HEK293 (cell line): Measurements from ENCODE around the gene PDCD4.

Source experiments
- CTCF ChIA-PET: fragments of 350-600 bp; formaldehyde crosslinking; extraction: SDS; loops from one replicate; lab custom pipeline; 2021; ENCODE audit warnings: antibody characterized with exemption; lab: Yijun Ruan, JAX
- POLR2A ChIA-PET: fragments of 300-600 bp; formaldehyde crosslinking; extraction: SDS; loops from one replicate; lab custom pipeline; 2020; ENCODE audit warnings: antibody characterized with exemption, inconsistent platforms; lab: Yijun Ruan, JAX
- H3K27ac ChIP-seq: fragments of 200-500 bp; sonication (Bioruptor generic); 2 replicates; pipeline ENCODE4 v1.5.1; 2014; ENCODE audit warnings: low read depth, low read length, control low read depth, inconsistent platforms; ENCODE audit errors: extremely low read depth
- H3K36me3 ChIP-seq, 2 experiments: fragments of 200-500 bp in 1 of 2; sonication (Bioruptor generic) in 1 of 2; 1 replicate in 1 of 2; 2 replicates in 1 of 2; pipeline ENCODE4 v1.5.1; 2014 to 2017; ENCODE audit warnings: inconsistent platforms in 2 of 2, low read length in 2 of 2; ENCODE audit not compliant: control insufficient read depth in 2 of 2, insufficient read depth in 1 of 2
- H3K4me1 ChIP-seq: fragments of 200-500 bp; sonication (Bioruptor generic); 2 replicates; pipeline ENCODE4 v1.5.1; 2014; ENCODE audit warnings: mild to moderate bottlenecking, low read length, inconsistent platforms; ENCODE audit not compliant: control insufficient read depth, insufficient read depth
- H3K4me3 ChIP-seq: 2 replicates; pipeline ENCODE4 v1.5.1; 2011; ENCODE audit warnings: low read depth, mild to moderate bottlenecking, control low read depth, low read length, moderate library complexity
- H3K9me3 ChIP-seq: fragments of 200-500 bp; sonication (Bioruptor generic); 2 replicates; pipeline ENCODE4 v1.5.1; 2014; ENCODE audit warnings: low read depth, low read length, inconsistent platforms; ENCODE audit not compliant: control insufficient read depth, insufficient read depth
- BCL11B ChIP-seq: fragments of 450-650 bp; formaldehyde crosslinking; IDR thresholded peaks from 2 replicates; pipeline ENCODE4 v1.5.1; 2016; ENCODE audit warnings: low read depth, missing biosample characterization, missing genetic modification characterization
- GLI2 ChIP-seq: fragments of 450-650 bp; formaldehyde crosslinking; IDR thresholded peaks from 2 replicates; pipeline ENCODE4; 2017; ENCODE audit warnings: missing biosample characterization, missing genetic modification characterization, low read depth, borderline replicate concordance
- HOXA7 ChIP-seq: sonication (generic); formaldehyde crosslinking; IDR thresholded peaks from 2 replicates; pipeline ENCODE4 v1.8.1; 2022; ENCODE audit warnings: missing genetic modification reagents, borderline replicate concordance
- IKZF3 ChIP-seq: fragments of 450-650 bp; IDR thresholded peaks from 2 replicates; pipeline ENCODE4 v1.5.0; 2018; ENCODE audit warnings: missing biosample characterization, mild to moderate bottlenecking, missing genetic modification characterization, moderate library complexity
- MEIS1 ChIP-seq: sonication (generic); formaldehyde crosslinking; IDR thresholded peaks from 2 replicates; pipeline ENCODE4 v1.8.1; 2022; ENCODE audit warnings: missing genetic modification reagents, mild to moderate bottlenecking, borderline replicate concordance
- TCF7L2 ChIP-seq: IDR thresholded peaks from 2 replicates; pipeline ENCODE4 v1.6.1; 2011; ENCODE audit warnings: low read depth, mild to moderate bottlenecking, inconsistent platforms, low read length, moderate library complexity, borderline replicate concordance
- ZBTB21 ChIP-seq: fragments of 450-650 bp; formaldehyde crosslinking; IDR thresholded peaks from 2 replicates; pipeline ENCODE4 v1.5.1; 2017; ENCODE audit warnings: missing biosample characterization, missing genetic modification characterization
- ZBTB48 ChIP-seq: fragments of 450-650 bp; formaldehyde crosslinking; IDR thresholded peaks from 2 replicates; pipeline ENCODE4 v1.5.1; 2016; ENCODE audit warnings: missing biosample characterization, missing genetic modification characterization
- ZFHX2 ChIP-seq: fragments of 450-650 bp; formaldehyde crosslinking; conservative IDR thresholded peaks from 2 replicates; pipeline ENCODE4 v1.5.1; 2016; ENCODE audit warnings: missing biosample characterization, missing genetic modification characterization
- ZNF132 ChIP-seq: fragments of 450-650 bp; formaldehyde crosslinking; IDR thresholded peaks from 2 replicates; pipeline ENCODE4 v1.5.1; 2017; ENCODE audit warnings: missing biosample characterization, missing genetic modification characterization, borderline replicate concordance
- ZNF140 ChIP-seq: fragments of 450-650 bp; formaldehyde crosslinking; IDR thresholded peaks from 2 replicates; pipeline ENCODE4 v1.5.1; 2016; ENCODE audit warnings: missing biosample characterization, missing genetic modification characterization
- ZNF155 ChIP-seq: fragments of 450-650 bp; formaldehyde crosslinking; IDR thresholded peaks from 2 replicates; pipeline ENCODE4 v1.5.1; 2016; ENCODE audit warnings: missing biosample characterization, missing genetic modification characterization
- ZNF184 ChIP-seq: fragments of 450-650 bp; IDR thresholded peaks from 2 replicates; pipeline ENCODE4 v1.5.1; 2018; ENCODE audit warnings: missing biosample characterization, mild to moderate bottlenecking, missing genetic modification characterization
- ZNF239 ChIP-seq: fragments of 450-650 bp; formaldehyde crosslinking; IDR thresholded peaks from 2 replicates; pipeline ENCODE4 v1.5.1; 2016; ENCODE audit warnings: missing biosample characterization, missing genetic modification characterization
- ZNF549 ChIP-seq: fragments of 450-650 bp; IDR thresholded peaks from 2 replicates; pipeline ENCODE4 v1.5.1; 2018; ENCODE audit warnings: missing biosample characterization, missing genetic modification characterization, mild to moderate bottlenecking, inconsistent platforms, moderate library complexity
- ZNF624 ChIP-seq: fragments of 450-650 bp; formaldehyde crosslinking; IDR thresholded peaks from 2 replicates; pipeline ENCODE4 v1.5.1; 2017; ENCODE audit warnings: missing biosample characterization, missing genetic modification characterization
- ZNF701 ChIP-seq: fragments of 450-650 bp; formaldehyde crosslinking; IDR thresholded peaks from 2 replicates; pipeline ENCODE4 v1.5.1; 2016; ENCODE audit warnings: missing biosample characterization, missing genetic modification characterization
- ZNF76 ChIP-seq: fragments of 450-650 bp; formaldehyde crosslinking; IDR thresholded peaks from 2 replicates; pipeline ENCODE4; 2016; ENCODE audit warnings: low read depth, missing biosample characterization, missing genetic modification characterization, borderline replicate concordance
- ZNF792 ChIP-seq: fragments of 450-650 bp; formaldehyde crosslinking; IDR thresholded peaks from 2 replicates; pipeline ENCODE4 v1.5.1; 2016; ENCODE audit warnings: missing biosample characterization, missing genetic modification characterization
- ZNF837 ChIP-seq: fragments of 450-650 bp; formaldehyde crosslinking; IDR thresholded peaks from 2 replicates; pipeline ENCODE4 v1.5.1; 2016; ENCODE audit warnings: missing biosample characterization, missing genetic modification characterization
- ZNF843 ChIP-seq: fragments of 450-650 bp; formaldehyde crosslinking; IDR thresholded peaks from 2 replicates; pipeline ENCODE4 v1.5.1; 2016; ENCODE audit warnings: missing biosample characterization, missing genetic modification characterization
- ZSCAN16 ChIP-seq: fragments of 450-650 bp; formaldehyde crosslinking; IDR thresholded peaks from 2 replicates; pipeline ENCODE4 v1.5.1; 2016; ENCODE audit warnings: missing biosample characterization, missing genetic modification characterization
- TF ChIP-seq, protein P1 (sequence below): IDR thresholded peaks from 2 replicates; pipeline ENCODE4 v1.6.1; 2011; ENCODE audit warnings: mild to moderate bottlenecking, low read depth, low read length, borderline replicate concordance
- TF ChIP-seq, protein P2 (sequence below): fragments of 450-650 bp; formaldehyde crosslinking; IDR thresholded peaks from 2 replicates; pipeline ENCODE4 v1.5.1; 2016; ENCODE audit warnings: missing biosample characterization, missing genetic modification characterization
- TF ChIP-seq, protein P3 (sequence below): fragments of 450-650 bp; formaldehyde crosslinking; IDR thresholded peaks from 2 replicates; pipeline ENCODE4 v1.5.1; 2016; ENCODE audit warnings: missing biosample characterization, missing genetic modification characterization
- TF ChIP-seq, protein P4 (sequence below): fragments of 450-650 bp; IDR thresholded peaks from 2 replicates; pipeline ENCODE4 v1.5.1; 2018; ENCODE audit warnings: missing biosample characterization, missing genetic modification characterization
- TF ChIP-seq, protein P5 (sequence below): fragments of 450-650 bp; formaldehyde crosslinking; IDR thresholded peaks from 2 replicates; pipeline ENCODE4 v1.5.1; 2016; ENCODE audit warnings: missing biosample characterization, missing genetic modification characterization, low read depth

Gene PDCD4

DNA sequence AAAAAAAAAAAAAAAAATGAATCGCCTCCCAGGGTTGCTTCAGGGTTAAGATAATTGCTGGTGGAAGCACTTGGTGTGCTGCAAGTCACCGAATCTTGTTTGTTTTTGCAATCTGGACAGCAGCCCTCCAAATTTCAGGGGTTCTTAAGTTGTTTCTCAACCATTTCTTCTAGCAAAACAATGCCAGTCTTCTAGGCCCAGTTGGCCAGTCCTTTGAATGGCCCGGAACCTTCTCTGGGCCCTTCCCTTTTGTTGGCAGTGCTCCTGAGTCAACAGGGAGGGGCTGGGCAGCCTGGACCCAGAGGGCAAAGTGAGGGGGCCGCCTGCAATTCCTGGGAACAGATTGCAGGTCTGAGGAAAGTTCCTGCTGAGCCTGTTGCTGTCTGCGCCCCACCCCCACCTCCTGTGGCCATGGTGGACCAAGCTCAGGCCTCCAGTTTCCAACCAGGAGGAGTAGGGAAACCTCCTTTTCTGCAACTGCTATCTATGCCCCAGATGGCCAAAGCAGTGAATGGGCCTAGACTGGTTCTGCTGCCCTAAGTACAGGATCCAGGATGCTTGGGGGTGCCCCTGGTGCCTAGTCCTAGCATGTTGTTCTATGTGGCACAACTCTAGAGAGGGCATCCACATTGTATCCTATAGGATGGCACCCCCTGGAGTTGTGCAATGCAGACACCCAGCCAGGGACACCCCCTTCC, 31.4 kb upstream of the PDCD4 start:
- no peak for TF ChIP-seq ZNF792 (tag by site-specific recombination)
- TF ChIP-seq, protein P1, sequence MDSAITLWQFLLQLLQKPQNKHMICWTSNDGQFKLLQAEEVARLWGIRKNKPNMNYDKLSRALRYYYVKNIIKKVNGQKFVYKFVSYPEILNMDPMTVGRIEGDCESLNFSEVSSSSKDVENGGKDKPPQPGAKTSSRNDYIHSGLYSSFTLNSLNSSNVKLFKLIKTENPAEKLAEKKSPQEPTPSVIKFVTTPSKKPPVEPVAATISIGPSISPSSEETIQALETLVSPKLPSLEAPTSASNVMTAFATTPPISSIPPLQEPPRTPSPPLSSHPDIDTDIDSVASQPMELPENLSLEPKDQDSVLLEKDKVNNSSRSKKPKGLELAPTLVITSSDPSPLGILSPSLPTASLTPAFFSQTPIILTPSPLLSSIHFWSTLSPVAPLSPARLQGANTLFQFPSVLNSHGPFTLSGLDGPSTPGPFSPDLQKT, result no peak
- TF ChIP-seq ZNF837 (tag by site-specific recombination), result no peak
- no peak for TF ChIP-seq ZNF132
- TF ChIP-seq ZNF624 (tag by site-specific recombination), result no peak
- no peak for TF ChIP-seq ZFHX2 (tag by site-specific recombination)
- no peak for TF ChIP-seq ZNF239 (tag by site-specific recombination)
- no peak for TF ChIP-seq ZNF701 (tag by site-specific recombination)
- TF ChIP-seq, protein P2, sequence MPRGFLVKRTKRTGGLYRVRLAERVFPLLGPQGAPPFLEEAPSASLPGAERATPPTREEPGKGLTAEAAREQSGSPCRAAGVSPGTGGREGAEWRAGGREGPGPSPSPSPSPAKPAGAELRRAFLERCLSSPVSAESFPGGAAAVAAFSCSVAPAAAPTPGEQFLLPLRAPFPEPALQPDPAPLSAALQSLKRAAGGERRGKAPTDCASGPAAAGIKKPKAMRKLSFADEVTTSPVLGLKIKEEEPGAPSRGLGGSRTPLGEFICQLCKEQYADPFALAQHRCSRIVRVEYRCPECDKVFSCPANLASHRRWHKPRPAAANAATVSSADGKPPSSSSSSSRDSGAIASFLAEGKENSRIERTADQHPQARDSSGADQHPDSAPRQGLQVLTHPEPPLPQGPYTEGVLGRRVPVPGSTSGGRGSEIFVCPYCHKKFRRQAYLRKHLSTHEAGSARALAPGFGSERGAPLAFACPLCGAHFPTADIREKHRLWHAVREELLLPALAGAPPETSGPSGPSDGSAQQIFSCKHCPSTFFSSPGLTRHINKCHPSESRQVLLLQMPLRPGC (tag by site-specific recombination), result no peak
- TF ChIP-seq GLI2 (tag by site-specific recombination), result no peak
- TF ChIP-seq, protein P3, sequence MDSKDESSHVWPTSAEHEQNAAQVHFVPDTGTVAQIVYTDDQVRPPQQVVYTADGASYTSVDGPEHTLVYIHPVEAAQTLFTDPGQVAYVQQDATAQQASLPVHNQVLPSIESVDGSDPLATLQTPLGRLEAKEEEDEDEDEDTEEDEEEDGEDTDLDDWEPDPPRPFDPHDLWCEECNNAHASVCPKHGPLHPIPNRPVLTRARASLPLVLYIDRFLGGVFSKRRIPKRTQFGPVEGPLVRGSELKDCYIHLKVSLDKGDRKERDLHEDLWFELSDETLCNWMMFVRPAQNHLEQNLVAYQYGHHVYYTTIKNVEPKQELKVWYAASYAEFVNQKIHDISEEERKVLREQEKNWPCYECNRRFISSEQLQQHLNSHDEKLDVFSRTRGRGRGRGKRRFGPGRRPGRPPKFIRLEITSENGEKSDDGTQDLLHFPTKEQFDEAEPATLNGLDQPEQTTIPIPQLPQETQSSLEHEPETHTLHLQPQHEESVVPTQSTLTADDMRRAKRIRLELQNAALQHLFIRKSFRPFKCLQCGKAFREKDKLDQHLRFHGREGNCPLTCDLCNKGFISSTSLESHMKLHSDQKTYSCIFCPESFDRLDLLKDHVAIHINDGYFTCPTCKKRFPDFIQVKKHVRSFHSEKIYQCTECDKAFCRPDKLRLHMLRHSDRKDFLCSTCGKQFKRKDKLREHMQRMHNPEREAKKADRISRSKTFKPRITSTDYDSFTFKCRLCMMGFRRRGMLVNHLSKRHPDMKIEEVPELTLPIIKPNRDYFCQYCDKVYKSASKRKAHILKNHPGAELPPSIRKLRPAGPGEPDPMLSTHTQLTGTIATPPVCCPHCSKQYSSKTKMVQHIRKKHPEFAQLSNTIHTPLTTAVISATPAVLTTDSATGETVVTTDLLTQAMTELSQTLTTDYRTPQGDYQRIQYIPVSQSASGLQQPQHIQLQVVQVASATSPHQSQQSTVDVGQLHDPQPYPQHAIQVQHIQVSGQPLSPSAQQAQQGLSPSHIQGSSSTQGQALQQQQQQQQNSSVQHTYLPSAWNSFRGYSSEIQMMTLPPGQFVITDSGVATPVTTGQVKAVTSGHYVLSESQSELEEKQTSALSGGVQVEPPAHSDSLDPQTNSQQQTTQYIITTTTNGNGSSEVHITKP, result no peak
- no peak for TF ChIP-seq ZSCAN16
- TF ChIP-seq ZNF76 (tag by site-specific recombination), result no peak
- TF ChIP-seq IKZF3 (tag by site-specific recombination), result no peak
- no peak for TF ChIP-seq ZBTB48 (tag by site-specific recombination)
- no peak for TF ChIP-seq ZNF155 (tag by site-specific recombination)
- TF ChIP-seq ZNF843 (tag by site-specific recombination), result no peak
- no peak for TF ChIP-seq ZNF140 (tag by site-specific recombination)
- Histone ChIP-seq H3K4me3 (no peak overlapping the region), H3K4me1 (peaks cover 4% of the 10 kb centered on the region; the same call in 1 of the 2 replicates), H3K27ac (no peak overlapping the region), H3K36me3 (peaks cover 0 to 7% of the 10 kb centered on the region in 2 experiments; a peak in 1 of 3 replicates), H3K9me3 (no peaks in the 10 kb centered on the region)
- ChIA-PET POLR2A (no interaction called here), CTCF (interaction anchor here (0.6 kb wide), 1 partner anchor 11 kb away, joined by 3 read pairs; no protein-coding TSS in a partner anchor)

DNA sequence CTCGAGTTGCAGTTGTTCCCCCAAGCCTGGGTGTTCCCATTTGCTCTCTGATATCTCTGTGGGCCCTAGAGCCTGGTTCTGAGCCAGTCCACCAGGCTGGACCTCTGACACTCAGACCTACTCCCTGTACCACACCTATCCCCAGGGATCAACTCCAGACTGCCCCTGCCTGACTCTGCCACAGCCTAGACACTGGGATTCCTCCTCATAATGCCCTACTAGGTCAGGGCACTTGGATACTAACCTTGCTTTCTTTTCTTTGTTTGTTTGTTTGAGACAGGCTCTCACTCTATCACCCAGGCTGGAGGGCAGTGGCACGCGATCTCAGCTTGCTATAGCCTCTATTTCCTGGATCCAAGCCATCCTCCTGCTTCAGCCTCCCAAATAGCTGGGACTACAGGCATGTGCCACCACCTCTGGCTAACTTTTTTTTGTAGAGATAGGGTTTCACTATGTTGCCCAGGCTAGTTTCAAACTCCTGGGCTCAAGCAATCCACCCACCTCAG, 30.8 kb upstream of the PDCD4 start:
- Histone ChIP-seq H3K4me3 (no peak overlapping the region), H3K4me1 (peaks cover 5% of the 10 kb centered on the region; the same call in 1 of the 2 replicates), H3K9me3 (no peaks in the 10 kb centered on the region), H3K27ac (no peak overlapping the region), H3K36me3 (peaks cover 0 to 4% of the 10 kb centered on the region in 2 experiments; a peak in 1 of 3 replicates)
- ChIA-PET CTCF (no interaction called here), POLR2A (no interaction called here)
- TF ChIP-seq TCF7L2, result no peak
- TF ChIP-seq ZBTB21, result no peak
- TF ChIP-seq, protein P4, sequence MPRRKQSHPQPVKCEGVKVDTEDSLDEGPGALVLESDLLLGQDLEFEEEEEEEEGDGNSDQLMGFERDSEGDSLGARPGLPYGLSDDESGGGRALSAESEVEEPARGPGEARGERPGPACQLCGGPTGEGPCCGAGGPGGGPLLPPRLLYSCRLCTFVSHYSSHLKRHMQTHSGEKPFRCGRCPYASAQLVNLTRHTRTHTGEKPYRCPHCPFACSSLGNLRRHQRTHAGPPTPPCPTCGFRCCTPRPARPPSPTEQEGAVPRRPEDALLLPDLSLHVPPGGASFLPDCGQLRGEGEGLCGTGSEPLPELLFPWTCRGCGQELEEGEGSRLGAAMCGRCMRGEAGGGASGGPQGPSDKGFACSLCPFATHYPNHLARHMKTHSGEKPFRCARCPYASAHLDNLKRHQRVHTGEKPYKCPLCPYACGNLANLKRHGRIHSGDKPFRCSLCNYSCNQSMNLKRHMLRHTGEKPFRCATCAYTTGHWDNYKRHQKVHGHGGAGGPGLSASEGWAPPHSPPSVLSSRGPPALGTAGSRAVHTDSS (tag by site-specific recombination), result no peak
- TF ChIP-seq MEIS1 (CRISPR knock-in tag), result no peak
- TF ChIP-seq ZNF549 (tag by site-specific recombination), result no peak
- TF ChIP-seq ZNF184 (tag by site-specific recombination), result no peak
- TF ChIP-seq BCL11B (tag by site-specific recombination), result no peak
- TF ChIP-seq, protein P5, sequence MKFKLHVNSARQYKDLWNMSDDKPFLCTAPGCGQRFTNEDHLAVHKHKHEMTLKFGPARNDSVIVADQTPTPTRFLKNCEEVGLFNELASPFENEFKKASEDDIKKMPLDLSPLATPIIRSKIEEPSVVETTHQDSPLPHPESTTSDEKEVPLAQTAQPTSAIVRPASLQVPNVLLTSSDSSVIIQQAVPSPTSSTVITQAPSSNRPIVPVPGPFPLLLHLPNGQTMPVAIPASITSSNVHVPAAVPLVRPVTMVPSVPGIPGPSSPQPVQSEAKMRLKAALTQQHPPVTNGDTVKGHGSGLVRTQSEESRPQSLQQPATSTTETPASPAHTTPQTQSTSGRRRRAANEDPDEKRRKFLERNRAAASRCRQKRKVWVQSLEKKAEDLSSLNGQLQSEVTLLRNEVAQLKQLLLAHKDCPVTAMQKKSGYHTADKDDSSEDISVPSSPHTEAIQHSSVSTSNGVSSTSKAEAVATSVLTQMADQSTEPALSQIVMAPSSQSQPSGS (tag by site-specific recombination), result no peak
- TF ChIP-seq ZNF701 (tag by site-specific recombination), result no peak
- no peak for TF ChIP-seq HOXA7 (CRISPR knock-in tag)
